ENCODE measurements around the gene ALDH16A1.
"Not testable (repeated sequence)": the region's sequence is repeated elsewhere in the genome, so short reads cannot be mapped to it uniquely, and the experiment has no call there.

ALDH16A1 gene

DNA sequence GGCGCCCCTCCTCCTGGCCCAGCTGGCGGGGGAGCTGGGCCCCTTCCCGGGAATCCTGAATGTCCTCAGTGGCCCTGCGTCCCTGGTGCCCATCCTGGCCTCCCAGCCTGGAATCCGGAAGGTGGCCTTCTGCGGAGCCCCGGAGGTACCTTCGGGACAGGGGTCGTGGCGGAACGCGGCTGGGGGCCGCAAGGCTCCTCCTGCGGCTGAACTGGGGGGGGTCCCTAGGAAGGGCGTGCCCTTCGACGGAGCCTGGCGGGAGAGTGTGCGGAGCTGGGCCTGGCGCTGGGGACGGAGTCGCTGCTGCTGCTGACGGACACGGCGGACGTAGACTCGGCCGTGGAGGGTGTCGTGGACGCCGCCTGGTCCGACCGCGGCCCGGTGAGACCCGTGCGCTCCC is 8.6 kb downstream of the ALDH16A1 start:
- in situ Hi-C loops (cut with MboI; ENCODE audit: low sequenced_read_pairs) = no loop called here

DNA sequence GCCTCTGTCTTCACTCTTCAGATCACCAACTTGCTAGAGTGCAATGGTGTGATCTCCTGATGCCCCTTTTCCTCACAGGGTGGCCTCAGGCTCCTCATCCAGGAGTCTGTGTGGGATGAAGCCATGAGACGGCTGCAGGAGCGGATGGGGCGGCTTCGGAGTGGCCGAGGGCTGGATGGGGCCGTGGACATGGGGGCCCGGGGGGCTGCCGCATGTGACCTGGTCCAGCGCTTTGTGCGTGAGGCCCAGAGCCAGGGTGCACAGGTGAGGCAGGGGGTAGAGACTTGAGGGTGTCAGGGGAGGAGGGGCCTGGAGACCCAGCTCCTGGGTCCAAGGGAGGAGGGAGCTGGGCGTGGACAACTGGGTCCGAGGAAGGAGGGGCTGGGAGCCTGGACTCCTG is 9.5 kb downstream of the ALDH16A1 start:
- in situ Hi-C loops (cut with MboI; ENCODE audit: low sequenced_read_pairs) = no loop called here

DNA sequence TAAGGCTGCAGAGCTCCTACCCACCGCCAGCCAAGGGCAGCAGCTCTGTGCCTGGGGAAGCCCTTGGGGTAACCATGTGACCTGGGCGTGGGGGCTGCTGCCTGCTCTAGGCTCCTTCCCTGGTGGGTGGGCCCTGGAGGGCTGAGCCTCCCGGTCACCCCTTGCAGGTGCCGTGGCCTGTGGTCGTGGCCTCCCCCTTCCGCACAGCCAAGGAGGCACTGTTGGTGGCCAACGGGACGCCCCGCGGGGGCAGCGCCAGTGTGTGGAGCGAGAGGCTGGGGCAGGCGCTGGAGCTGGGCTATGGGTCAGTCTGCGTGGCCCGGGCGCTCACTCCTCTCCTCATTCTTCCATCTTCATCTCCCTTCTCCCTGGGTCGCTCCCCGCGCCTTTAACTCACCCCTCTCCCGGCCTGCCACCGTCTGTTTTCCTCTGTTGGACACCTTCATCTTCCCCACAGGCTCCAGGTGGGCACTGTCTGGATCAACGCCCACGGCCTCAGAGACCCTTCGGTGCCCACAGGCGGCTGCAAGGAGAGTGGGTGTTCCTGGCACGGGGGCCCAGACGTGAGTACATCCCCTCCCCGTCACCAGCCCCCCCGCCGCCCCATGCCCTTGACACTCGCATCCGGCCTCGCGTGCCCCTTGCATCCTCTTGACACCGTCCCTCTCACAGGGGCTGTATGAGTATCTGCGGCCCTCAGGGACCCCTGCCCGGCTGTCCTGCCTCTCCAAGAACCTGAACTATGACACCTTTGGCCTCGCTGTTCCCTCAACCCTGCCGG is 11.1 kb downstream of the ALDH16A1 start:
- in situ Hi-C loops (cut with MboI; ENCODE audit: low sequenced_read_pairs) = no loop called here

DNA sequence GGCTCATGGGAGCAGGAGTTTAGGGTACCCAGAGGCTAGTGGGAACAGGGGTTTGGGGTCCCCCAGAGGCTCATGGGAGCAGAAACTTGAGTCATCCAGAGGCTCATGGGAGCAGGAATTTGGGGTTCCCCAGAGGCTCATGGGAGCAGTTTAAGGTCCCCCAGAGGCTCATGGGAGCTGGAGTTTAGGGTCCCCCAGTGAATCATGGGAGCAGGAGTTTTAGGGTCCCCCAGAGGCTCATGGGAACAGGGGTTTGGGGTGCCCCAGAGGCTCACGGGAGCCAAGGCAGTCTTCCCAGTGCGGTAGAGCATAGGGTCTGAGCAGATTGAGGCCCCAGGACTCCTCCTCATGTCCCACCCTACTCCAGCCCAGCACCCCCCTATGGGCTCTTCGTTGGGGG is 12.3 kb downstream of the ALDH16A1 start:
- in situ Hi-C loops (cut with MboI; ENCODE audit: low sequenced_read_pairs) = no loop called here

DNA sequence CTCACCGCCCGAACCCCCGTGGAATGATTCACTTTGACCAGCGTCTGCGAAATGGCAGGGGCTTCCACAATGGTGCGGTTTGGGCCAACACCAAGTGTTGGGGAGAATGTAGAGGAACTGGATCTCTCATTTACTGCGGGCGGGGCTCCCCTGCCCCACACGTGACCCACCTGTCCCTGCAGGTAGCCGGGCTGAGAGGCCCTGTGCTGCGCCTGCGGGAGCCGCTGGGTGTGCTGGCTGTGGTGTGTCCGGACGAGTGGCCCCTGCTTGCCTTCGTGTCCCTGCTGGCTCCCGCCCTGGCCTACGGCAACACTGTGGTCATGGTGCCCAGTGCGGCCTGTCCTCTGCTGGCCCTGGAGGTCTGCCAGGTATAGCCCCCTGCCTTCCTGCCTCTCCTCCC is 15.2 kb downstream of the ALDH16A1 start:
- in situ Hi-C loops (cut with MboI; ENCODE audit: low sequenced_read_pairs) = no loop called here

DNA sequence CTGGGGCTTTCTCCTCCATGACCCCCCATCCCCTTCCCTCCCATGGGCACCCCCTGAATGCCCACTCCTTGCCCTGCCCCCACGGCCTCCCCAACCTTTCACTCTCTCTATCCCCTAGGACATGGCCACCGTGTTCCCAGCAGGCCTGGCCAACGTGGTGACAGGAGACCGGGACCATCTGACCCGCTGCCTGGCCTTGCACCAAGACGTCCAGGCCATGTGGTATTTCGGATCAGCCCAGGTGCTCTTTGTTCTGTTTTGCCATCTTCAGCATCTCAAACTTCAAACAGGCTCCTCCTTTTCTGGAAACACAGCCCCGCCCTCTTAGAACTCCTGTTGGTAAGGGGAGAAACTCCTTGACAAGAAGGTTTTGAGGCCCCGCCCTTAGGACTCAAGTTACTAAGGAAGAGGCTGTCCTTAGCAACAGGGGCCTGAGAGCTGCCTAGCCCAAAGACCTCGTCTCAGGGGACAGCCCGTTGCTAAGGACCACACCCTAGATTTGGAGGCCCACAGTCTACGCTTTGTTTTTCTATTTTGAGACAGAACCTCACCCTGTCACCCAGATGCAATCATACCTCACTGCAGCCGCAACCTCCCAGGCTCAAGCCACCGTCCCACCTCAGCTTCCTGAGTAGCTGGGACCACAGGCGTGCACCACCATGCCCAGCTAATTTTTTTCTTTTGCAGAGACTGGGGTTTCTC is 15.9 kb downstream of the ALDH16A1 start:
- in situ Hi-C loops (cut with MboI; ENCODE audit: low sequenced_read_pairs) = no loop called here

DNA sequence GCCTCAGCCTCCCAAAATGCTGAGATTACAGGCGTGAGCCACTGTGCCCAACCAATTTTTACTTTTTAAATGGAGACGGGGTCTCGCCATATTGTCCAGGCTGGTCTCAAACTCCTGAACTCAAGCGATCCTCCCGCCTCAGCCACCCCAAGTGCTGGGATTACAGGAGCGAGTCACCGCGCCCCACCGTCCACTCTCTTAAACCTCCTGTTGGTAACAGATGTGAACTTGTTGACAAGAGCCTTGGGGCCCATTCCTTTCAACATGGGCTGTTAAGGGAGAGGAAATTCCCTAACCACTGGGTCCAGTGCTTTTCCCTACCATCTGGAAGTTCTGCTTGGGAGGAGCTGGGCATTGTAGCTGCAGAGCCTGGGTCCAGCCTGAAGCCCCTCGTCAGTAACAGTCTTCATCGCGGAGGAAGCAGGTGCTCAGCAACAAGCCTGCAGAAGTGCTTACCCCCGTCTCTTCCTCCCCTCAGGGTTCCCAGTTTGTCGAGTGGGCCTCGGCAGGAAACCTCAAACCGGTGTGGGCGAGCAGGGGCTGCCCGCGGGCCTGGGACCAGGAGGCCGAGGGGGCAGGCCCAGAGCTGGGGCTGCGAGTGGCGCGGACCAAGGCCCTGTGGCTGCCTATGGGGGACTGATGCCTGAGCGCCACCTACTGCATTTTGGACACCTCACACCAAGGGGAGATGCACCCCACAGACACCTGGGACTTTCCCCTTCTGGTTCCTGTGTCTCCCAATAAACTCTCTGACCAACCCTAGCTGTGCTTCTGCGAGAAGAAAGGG is 17.0 kb downstream of the ALDH16A1 start:
- in situ Hi-C loops (cut with MboI; ENCODE audit: low sequenced_read_pairs) = no loop called here

DNA sequence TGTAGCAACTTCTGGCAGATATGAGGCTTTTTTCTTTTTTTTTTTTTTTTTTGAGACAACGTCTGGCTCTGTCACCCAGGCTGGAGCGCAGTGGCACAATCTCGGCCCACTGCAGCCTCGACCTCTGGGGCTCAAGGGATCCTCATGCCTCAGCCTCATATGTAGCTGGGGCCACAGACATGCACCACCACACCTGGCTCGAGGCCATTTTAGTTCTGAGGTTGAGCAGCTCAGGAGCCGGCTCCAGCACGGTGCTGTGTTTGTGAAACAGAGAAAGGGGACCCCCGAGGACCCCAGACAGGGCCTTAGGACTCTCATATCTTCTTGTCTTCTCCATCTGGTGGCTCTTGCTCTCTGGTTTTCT is 17.6 kb downstream of the ALDH16A1 start:
- in situ Hi-C loops (cut with MboI; ENCODE audit: low sequenced_read_pairs) = no loop called here

DNA sequence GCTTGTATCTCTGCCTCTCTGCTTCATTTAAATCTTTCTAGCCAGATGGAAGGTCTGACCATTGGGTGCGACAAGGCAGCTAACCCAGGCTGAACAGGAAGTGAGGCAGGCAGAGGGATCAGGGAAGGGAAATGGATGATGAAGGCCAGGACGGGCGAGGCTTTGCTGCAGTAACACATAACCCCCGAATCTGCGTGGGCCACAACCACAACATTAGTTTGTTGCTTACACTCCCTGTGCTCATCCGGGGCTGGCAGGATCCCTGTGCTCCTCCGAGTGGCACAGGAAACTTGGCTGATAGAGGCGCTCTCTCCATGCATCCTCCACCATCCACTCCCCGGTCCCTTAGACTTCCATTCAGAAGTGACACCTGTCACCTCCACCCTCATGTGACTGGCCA is 19.9 kb downstream of the ALDH16A1 start:
- in situ Hi-C loops (cut with MboI; ENCODE audit: low sequenced_read_pairs) = no loop called here

DNA sequence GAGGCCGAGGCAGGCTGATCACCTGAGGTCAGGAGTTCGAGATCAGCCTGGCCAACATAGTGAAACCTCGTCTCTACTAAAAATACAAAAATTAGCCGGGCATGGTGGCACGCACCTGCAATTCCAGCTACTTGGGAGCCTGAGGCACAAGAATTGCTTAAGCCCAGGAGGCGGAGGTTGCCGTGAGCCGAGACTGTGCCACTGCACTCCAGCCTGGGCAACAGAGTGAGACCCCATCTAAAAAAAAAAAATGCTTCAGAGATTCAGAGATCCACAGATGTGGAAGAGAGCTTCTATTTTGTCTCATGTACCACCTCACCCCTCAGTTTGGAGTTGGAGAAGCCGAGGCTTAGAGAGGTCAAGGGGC is 20.5 kb downstream of the ALDH16A1 start:
- in situ Hi-C loops (cut with MboI; ENCODE audit: low sequenced_read_pairs) = not testable (repeated sequence)

DNA sequence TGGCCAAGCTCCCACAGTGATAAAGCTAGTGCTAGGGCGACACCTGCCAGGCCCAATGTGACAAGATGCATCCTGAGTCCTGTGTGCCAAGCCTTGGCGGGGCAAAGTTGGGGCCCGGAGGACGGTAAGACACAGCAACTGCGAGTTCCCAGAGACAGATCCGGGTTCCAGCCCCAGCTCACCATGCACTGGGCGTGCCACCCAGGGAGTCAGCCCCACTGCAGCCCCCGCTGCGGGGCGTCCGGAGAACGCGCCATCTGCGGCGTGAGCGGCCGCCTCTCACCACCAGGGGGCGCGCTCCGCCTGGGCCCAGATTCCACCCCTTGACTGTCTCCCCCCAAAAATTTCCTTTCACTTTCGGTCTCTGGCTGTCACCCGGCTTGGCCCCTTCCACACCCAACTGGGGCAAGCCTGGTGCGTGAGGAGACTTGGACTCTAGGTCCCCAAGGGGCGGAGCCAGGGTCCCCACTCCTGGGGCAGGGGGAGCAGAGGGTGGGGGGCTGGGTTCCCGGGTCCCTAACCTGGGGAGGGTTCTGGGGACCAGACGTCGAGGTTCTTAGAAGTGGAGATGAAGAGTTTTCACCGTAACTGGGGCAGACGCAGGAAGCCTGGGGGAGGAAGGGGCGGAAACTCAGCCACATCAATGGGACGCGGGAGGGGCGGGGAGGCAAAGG is 21.0 kb downstream of the ALDH16A1 start, which contains the start of gene FLT3LG:
Gene FLT3LG, plus strand, starts transcription at position 348 of the 674 bp plus-strand sequence. CDS start 425 bp downstream, outside the sequence.
- in situ Hi-C loops (cut with MboI; ENCODE audit: low sequenced_read_pairs) = no loop called here

DNA sequence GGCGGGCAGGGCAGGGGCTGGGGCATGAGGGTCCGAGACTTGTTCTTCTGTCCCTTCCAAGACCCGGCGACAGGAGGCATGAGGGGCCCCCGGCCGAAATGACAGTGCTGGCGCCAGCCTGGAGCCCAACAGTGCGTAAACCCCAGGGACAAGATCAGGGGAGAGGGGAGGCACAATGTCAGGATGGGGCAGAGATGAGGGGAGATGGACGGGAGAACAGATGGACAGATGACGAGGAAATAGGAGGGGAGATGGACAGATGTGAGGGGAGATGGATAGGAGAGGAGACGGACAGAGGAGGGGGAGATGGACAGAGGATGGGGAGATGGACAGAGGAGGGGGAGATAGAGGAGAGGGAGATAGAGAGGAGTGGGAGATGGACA is 21.5 kb downstream of the ALDH16A1 start:
- in situ Hi-C loops (cut with MboI; ENCODE audit: low sequenced_read_pairs) = no loop called here

DNA sequence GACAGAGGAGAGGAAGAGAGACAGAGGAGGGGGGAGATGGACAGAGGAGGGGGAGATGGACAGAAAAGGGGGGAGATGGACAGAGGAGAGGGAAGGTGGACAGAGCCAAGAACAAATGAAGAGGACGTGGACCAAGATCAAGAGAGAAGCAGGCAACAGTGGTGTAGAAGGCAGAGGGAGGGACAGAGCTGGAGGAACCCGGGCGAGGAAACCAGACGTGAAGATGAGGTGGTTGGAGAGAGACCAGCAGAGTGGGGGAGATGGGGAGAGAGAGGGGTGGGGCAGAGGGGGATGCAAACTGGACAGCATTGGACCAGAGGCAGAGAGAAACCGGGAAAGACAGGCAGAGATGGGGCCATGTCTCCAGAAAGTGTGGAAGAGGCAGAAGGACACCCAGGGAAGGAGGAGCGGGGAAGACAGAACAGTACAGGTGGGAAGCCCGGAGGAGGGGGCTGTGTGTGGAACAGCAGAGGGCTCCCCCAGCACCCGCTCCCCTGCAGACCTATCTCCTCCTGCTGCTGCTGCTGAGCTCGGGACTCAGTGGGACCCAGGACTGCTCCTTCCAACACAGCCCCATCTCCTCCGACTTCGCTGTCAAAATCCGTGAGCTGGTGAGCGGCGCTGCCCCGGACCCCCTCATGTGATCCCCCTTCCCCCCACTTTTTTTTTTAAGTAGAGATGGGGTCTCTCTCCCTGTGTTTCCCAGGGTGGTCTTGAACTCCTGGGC is 22.3 kb downstream of the ALDH16A1 start:
- in situ Hi-C loops (cut with MboI; ENCODE audit: low sequenced_read_pairs) = no loop called here

DNA sequence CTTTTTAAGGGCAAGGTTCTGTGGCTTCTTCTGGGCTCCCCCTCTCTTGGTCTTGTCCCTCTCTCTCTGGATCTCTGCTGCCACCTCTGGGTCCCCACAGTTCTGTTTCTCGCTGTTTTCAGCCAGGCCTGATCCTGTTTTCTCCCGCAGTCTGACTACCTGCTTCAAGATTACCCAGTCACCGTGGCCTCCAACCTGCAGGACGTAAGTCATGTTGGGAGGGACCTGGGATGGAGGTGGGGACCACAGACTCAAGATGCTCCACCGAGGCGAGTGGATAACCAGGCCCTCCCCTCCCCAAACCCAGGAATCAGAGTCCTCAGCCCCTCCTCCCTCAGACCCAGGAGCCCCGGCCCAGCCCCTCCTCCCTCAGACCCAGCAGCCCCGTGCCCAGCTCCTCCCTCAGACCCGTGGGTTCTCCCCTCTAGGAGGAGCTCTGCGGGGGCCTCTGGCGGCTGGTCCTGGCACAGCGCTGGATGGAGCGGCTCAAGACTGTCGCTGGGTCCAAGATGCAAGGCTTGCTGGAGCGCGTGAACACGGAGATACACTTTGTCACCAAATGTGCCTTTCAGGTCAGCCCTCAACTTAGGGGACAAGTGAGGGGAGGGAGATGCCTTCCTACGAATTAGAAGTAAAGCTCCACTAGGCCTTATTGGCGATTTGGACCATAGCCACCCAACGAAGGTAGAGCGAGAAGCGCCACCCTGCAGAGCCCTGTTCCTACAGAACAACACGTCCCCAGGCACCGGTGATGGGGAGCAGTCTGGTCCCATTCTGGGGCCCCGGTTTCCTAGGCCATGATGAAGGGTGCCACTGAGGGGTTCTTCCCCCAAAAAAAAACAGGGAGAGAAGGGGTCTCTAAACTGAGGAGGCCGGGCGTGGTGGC is 23.2 kb downstream of the ALDH16A1 start:
- in situ Hi-C loops (cut with MboI; ENCODE audit: low sequenced_read_pairs) = no loop called here

DNA sequence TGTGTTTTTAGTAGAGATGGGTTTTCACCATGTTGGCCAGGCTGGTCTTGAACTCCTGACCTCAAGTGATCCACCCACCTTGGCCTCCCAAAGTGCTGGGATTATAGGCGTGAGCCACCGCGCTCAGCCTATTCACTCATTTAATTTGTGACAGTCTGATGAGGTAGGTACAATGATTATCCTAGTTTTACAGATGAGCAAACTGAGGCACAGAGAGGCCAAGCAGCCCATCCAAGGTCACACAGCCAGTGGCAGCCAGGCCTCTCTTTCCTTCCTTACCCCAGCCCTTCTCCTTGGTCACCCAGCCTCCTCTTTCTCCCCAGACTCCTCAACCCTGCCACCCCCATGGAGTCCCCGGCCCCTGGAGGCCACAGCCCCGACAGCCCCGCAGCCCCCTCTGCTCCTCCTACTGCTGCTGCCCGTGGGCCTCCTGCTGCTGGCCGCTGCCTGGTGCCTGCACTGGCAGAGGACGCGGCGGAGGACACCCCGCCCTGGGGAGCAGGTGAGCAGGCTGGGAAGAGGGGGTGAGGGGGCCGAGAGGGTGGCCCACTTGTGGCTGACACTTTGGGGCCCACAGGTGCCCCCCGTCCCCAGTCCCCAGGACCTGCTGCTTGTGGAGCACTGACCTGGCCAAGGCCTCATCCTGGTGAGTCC is 27.1 kb downstream of the ALDH16A1 start:
- in situ Hi-C loops (cut with MboI; ENCODE audit: low sequenced_read_pairs) = no loop called here

DNA sequence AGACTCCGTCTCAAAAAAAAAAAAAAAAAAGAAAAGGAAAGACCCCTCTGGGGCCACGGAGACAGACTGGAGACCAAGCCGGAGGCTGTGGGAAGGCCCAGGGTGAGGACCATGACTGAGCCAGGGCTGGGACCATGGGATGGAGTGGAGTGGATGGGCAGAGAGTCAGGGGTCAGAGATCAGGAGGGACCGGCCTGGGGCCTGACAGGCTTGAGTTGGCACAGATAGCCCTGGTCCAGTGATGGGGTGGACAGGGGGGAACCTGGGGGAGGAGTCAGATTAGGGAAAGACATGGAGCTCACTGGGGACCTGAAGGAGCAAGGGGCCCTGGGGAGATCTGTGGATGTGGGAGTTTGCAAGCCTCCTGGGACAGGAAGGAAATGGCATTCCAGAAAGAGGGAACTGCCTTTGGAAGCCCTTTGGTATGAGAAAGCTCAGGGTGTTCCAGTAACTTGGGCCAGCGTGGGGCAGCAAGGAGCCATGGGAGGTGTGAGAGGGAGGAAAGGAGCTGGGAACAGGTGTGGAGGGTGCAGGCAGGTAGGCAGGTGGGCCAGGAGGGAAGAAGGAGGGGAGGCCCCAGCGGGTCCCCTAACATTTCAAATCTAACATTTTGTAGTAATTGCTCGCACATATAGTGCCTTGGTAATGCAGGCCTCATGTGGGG is 28.1 kb downstream of the ALDH16A1 start:
- in situ Hi-C loops (cut with MboI; ENCODE audit: low sequenced_read_pairs) = no loop called here

DNA sequence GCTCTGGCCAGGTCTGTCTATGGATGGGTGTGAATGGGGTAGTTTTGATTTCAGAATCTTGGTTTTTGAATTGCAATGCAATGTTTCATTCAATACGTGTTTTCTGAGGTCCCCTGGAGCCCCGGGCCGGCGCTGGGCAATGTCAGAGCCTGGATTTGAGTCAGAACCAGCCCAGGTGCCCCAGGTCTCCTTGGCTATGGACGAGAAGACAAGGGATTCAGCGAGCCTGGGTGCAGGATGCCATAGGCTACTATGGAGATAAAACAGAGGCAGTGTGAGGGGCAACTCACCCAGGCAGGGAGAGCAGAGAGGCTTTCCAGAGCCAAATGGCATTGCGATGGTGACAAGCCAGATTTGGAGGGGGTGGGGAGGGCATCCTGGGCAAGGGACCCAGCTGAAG is 33.2 kb downstream of the ALDH16A1 start:
- in situ Hi-C loops (cut with MboI; ENCODE audit: low sequenced_read_pairs) = no loop called here

DNA sequence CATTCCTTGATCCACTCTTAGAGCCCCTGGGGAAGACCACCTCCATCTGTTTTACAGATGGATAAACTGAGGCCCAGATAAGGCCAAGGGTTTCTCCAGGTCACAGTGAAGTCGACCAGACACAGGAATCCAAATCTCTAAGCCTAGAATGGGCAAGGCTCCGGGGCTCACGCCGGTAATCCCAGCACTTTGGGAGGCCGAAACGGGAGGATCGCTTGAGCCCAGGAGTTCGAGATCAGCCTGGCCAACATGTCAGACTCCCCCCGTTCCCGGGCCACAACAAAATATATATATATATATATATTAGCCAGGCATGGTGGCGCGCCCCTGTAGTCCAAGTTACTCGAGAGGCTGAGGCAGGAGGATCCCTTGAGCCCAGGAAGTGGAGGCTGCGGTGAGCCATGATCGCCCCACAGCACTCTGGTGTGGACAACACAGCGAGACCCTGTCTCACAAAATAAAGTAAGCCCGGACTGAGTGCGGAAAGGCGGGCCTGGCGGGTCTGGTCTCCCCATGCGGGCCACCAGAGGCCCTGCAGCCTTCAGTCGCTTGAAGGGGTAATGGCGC is 33.8 kb downstream of the ALDH16A1 start:
- in situ Hi-C loops (cut with MboI; ENCODE audit: low sequenced_read_pairs) = no loop called here
